OCI-LY3 (cell line): Measurements from ENCODE around the gene SLC39A6.

Experiments used
- H2AFZ ChIP-seq: fragments of 200-600, 300-600 bp; shearing (Covaris generic); 2 replicates; pipeline ENCODE4 v1.6.0; 2014; ENCODE audit warnings: antibody characterized with exemption, low read depth, low read length
- H3K27ac ChIP-seq: fragments of 200-600, 300-600 bp; sonication (generic); 2 replicates; pipeline ENCODE4 v1.5.1; 2014; ENCODE audit warnings: mild to moderate bottlenecking, low read length, moderate library complexity, mixed read lengths
- H3K27me3 ChIP-seq: fragments of 200-600, 300-600 bp; sonication (generic); 2 replicates; pipeline ENCODE4 v1.6.1; 2014; ENCODE audit warnings: low read depth, low read length, mixed read lengths
- H3K36me3 ChIP-seq: fragments of 200-600, 300-600 bp; sonication (generic); replicated peaks from 2 replicates; pipeline ENCODE3; 2014; ENCODE audit warnings: low read depth, low read length, mixed read lengths
- H3K4me1 ChIP-seq: fragments of 300-600, 200-600 bp; sonication (generic); 2 replicates; pipeline ENCODE4 v1.6.1; 2014; ENCODE audit warnings: low read length, mixed read lengths
- H3K4me2 ChIP-seq: fragments of 200-600, 300-600 bp; sonication (generic); 2 replicates; pipeline ENCODE4 v1.6.1; 2014; ENCODE audit warnings: low read length, mixed read lengths
- H3K4me3 ChIP-seq: fragments of 300-600, 200-600 bp; sonication (generic); 2 replicates; pipeline ENCODE4 v1.5.1; 2014; ENCODE audit warnings: antibody characterized with exemption, mild to moderate bottlenecking, low read length, moderate library complexity
- H3K79me2 ChIP-seq: fragments of 300-600, 200-600 bp; shearing (Covaris generic); 2 replicates; pipeline ENCODE4 v1.6.1; 2014; ENCODE audit warnings: mild to moderate bottlenecking, low read length, mixed read lengths
- H3K9ac ChIP-seq: fragments of 300-600, 200-600 bp; shearing (Covaris generic); 2 replicates; pipeline ENCODE4 v1.6.0; 2014; ENCODE audit warnings: mild to moderate bottlenecking, low read length, moderate library complexity
- H3K9me3 ChIP-seq: fragments of 200-600, 300-600 bp; shearing (Covaris generic); 2 replicates; pipeline ENCODE4 v1.6.1; 2014; ENCODE audit warnings: low read length, mixed read lengths; ENCODE audit not compliant: insufficient read depth
- H4K20me1 ChIP-seq: fragments of 200-600, 300-600 bp; sonication (generic); 2 replicates; pipeline ENCODE4 v1.6.1; 2016; ENCODE audit warnings: low read length, mixed read lengths; ENCODE audit not compliant: insufficient read depth
- EZH2phosphoT487 ChIP-seq: fragments of 200-600 bp; shearing (Covaris generic); IDR thresholded peaks from 2 replicates; pipeline ENCODE4 v1.6.1; 2018; ENCODE audit warnings: antibody characterized with exemption, mixed run types, low read depth
- TF ChIP-seq, protein P1 (sequence below): fragments of 200-600, 300-600 bp; sonication (generic); IDR thresholded peaks from 2 replicates; pipeline ENCODE4 v1.5.1; 2014; ENCODE audit warnings: antibody characterized with exemption, low read length, low read depth

SLC39A6 gene

DNA sequence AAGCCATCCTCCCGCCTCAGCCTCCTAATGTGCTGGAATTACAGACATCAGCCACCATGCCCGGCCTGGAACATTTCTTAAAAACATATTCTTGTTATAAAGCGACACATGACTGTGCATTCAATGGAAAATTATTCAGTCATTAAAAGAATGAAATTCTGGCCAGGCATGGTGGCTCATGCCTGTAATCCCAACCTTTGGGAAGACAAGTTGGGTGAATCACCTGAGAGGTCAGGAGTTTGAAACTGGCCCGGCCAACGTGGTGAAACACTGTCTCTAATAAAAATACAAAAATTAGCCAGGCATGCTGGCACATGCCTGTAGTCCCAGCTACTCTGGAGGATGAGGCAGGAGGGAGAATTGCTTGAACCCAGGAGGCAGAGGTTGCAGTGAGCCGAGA, 40.1 kb downstream of the SLC39A6 start:
- no peaks in the 10 kb centered on the region for H3K36me3 ChIP-seq
- H3K4me3 ChIP-seq = no peak overlapping the region
- no peak overlapping the region for H3K27ac ChIP-seq
- H3K4me2 ChIP-seq = no peak overlapping the region
- no peaks in the 10 kb centered on the region for H3K79me2 ChIP-seq
- no peaks in the 10 kb centered on the region for H3K9me3 ChIP-seq
- no peak overlapping the region for H2AFZ ChIP-seq
- no peaks in the 10 kb centered on the region for H3K27me3 ChIP-seq
- no peaks in the 10 kb centered on the region for H3K4me1 ChIP-seq
- no peak overlapping the region for H3K9ac ChIP-seq
- H4K20me1 ChIP-seq = no peaks in the 10 kb centered on the region
- no peak for TF ChIP-seq EZH2phosphoT487
- TF ChIP-seq, protein P1, sequence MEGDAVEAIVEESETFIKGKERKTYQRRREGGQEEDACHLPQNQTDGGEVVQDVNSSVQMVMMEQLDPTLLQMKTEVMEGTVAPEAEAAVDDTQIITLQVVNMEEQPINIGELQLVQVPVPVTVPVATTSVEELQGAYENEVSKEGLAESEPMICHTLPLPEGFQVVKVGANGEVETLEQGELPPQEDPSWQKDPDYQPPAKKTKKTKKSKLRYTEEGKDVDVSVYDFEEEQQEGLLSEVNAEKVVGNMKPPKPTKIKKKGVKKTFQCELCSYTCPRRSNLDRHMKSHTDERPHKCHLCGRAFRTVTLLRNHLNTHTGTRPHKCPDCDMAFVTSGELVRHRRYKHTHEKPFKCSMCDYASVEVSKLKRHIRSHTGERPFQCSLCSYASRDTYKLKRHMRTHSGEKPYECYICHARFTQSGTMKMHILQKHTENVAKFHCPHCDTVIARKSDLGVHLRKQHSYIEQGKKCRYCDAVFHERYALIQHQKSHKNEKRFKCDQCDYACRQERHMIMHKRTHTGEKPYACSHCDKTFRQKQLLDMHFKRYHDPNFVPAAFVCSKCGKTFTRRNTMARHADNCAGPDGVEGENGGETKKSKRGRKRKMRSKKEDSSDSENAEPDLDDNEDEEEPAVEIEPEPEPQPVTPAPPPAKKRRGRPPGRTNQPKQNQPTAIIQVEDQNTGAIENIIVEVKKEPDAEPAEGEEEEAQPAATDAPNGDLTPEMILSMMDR = no peak

DNA sequence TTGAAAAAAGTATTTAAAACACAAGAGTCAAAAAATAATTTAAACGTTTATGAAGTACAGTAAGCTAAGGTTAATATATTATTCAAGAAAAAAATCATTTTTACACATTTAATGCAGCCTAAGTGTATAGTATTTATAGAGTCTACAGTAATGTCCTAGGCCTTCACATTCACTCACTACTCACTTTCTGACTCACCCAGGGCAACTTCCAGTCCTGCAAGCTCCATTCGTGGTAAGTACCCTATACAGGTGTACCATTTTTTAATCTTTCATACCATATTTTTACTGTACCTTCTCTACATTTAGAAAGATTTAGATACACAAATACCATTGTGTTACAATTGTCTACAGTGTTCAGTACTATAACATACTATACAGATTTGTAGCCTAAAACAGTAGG, 40.9 kb downstream of the SLC39A6 start:
- no peaks in the 10 kb centered on the region for H3K9me3 ChIP-seq
- no peaks in the 10 kb centered on the region for H4K20me1 ChIP-seq
- no peak overlapping the region for H3K27ac ChIP-seq
- TF ChIP-seq EZH2phosphoT487 = no peak
- TF ChIP-seq, protein P1 = no peak
- H3K4me2 ChIP-seq = no peak overlapping the region
- no peak overlapping the region for H2AFZ ChIP-seq
- no peak overlapping the region for H3K9ac ChIP-seq
- H3K4me1 ChIP-seq = peaks cover 5% of the 10 kb centered on the region
- H3K79me2 ChIP-seq = no peaks in the 10 kb centered on the region
- no peaks in the 10 kb centered on the region for H3K36me3 ChIP-seq
- no peaks in the 10 kb centered on the region for H3K27me3 ChIP-seq
- H3K4me3 ChIP-seq = no peak overlapping the region

DNA sequence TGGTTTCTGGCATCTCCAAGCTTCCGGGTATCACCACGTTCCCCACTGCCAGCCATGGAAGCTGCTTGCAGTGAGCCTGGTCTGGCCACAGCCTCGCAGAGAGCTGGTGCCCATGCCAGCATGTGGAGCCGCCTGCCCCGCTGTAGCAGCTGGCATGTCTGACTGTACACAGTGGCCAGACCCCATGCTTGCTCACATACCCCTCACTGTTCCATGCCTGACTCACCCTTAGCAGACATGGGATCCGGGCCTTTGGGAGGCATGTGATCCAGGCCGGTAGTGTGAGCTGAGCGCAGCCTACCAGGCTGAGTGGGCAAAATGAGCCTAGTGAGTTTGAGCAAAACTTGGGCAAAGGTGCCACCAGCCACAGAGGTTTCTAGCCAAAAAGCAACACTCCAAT, 43.0 kb downstream of the SLC39A6 start:
- no peak overlapping the region for H3K4me3 ChIP-seq
- no peaks in the 10 kb centered on the region for H3K9me3 ChIP-seq
- no peak overlapping the region for H2AFZ ChIP-seq
- H3K4me1 ChIP-seq = peaks cover 5% of the 10 kb centered on the region
- H4K20me1 ChIP-seq = no peaks in the 10 kb centered on the region
- no peak overlapping the region for H3K27ac ChIP-seq
- no peak overlapping the region for H3K9ac ChIP-seq
- H3K4me2 ChIP-seq = no peak overlapping the region
- H3K27me3 ChIP-seq = no peaks in the 10 kb centered on the region
- no peaks in the 10 kb centered on the region for H3K36me3 ChIP-seq
- H3K79me2 ChIP-seq = no peaks in the 10 kb centered on the region
- TF ChIP-seq, protein P1 = no peak
- TF ChIP-seq EZH2phosphoT487 = no peak

DNA sequence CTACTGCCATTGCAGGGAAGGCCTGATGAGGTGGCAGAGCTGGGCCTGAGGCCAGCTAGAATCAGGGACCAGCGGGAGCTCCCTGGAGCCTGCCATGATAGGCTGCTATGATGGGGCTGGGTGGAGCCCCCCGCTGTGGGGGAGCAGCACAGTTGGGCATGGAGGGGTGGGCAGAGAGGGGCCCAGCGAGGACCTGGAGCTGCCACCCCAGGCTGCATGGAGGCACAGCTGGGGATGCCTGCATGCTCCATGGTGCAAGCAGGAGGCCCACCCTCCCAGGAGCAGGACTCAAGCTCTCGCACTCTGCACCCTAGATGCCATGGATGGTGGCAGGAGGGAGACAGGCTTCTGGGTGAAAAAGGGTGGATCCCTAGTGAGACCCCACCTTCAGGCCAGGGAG, 43.9 kb downstream of the SLC39A6 start:
- no peak for TF ChIP-seq EZH2phosphoT487
- TF ChIP-seq, protein P1 = no peak
- Histone ChIP-seq H3K27me3 (no peaks in the 10 kb centered on the region), H3K4me2 (no peak overlapping the region), H3K9ac (no peak overlapping the region), H3K36me3 (no peaks in the 10 kb centered on the region), H3K79me2 (no peaks in the 10 kb centered on the region), H2AFZ (no peak overlapping the region), H3K27ac (no peak overlapping the region), H3K4me3 (no peak overlapping the region), H3K9me3 (no peaks in the 10 kb centered on the region), H4K20me1 (no peaks in the 10 kb centered on the region), H3K4me1 (peaks cover 5% of the 10 kb centered on the region)
